Neural progenitor cell (in vitro differentiated cells): Measurements from ENCODE around the gene DNAH10.

Experiments
- EZH2 ChIP-seq: fragments of 200-600 bp; sonication (generic); IDR thresholded peaks from 2 replicates; pipeline ENCODE4 v1.6.1; 2017; ENCODE audit warnings: antibody characterized with exemption, mild to moderate bottlenecking, moderate library complexity
- EZH2phosphoT487 ChIP-seq: fragments of 200-600 bp; sonication (generic); IDR thresholded peaks from 2 replicates; pipeline ENCODE4 v1.6.1; 2017; ENCODE audit warnings: antibody characterized with exemption
- TF ChIP-seq, protein P1 (sequence below): fragments of 200-600 bp; sonication (generic); IDR thresholded peaks from 2 replicates; pipeline ENCODE4 v1.5.1; 2017; ENCODE audit warnings: antibody characterized with exemption, mild to moderate bottlenecking

DNA sequence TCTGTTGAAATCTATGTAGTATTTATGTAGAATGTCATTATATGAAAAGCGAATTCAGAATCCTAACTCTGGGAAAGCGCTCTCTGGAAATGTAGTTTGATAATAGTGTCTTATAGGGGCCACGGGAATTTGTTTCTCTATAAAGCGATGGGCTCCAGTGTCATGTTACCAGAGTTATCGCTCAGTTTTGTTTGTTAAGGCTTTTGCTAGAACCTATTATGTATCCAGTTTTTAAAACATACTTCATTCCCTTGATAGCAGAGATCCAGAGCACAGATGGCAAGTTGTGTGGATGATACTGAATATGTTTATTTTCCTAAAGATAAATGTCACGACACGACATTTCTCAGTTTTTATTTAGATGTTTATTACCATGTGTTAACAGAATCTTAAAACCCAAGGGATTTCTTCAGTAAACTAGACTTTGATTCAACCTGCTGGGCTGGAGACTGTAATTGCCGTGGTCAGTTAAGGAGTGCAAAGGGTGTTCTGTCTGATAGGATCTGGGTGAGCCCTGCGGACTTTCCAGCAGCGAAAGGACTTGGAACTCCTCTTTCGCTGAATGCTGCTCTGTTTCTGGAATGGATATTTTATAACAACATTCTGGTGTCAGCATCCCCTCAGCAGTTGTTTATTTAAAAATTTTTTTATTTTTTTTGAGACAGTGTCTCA lies 1.7 kb upstream of the DNAH10 start:
- TF ChIP-seq, protein P1, sequence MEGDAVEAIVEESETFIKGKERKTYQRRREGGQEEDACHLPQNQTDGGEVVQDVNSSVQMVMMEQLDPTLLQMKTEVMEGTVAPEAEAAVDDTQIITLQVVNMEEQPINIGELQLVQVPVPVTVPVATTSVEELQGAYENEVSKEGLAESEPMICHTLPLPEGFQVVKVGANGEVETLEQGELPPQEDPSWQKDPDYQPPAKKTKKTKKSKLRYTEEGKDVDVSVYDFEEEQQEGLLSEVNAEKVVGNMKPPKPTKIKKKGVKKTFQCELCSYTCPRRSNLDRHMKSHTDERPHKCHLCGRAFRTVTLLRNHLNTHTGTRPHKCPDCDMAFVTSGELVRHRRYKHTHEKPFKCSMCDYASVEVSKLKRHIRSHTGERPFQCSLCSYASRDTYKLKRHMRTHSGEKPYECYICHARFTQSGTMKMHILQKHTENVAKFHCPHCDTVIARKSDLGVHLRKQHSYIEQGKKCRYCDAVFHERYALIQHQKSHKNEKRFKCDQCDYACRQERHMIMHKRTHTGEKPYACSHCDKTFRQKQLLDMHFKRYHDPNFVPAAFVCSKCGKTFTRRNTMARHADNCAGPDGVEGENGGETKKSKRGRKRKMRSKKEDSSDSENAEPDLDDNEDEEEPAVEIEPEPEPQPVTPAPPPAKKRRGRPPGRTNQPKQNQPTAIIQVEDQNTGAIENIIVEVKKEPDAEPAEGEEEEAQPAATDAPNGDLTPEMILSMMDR: no peak
- TF ChIP-seq EZH2 (no peak), EZH2phosphoT487 (no peak)
